ENCODE results near the gene PSMC5.

GRCh38 chr17:63819585-63820537 lies 7.4 kb upstream of the PSMC5 start:
- TF ChIP-seq CTCF (IDR thresholded peaks at IDR 0.05) = no peak
- no peak for TF ChIP-seq POLR2A (IDR thresholded peaks at IDR 0.05)
- TF ChIP-seq POLR2AphosphoS5 (IDR thresholded peaks at IDR 0.05) = no peak
- no peak for TF ChIP-seq EP300 (IDR thresholded peaks at IDR 0.05)

Measured in sigmoid colon (tissue), 4 donors.